ENCODE measurements around the gene PAXIP1.

Gene PAXIP1

GRCh38 chr7:154902600-154903082, 100.3 kb downstream of the PAXIP1 start:
- Histone ChIP-seq H3K4me1 (ENCODE audit: control insufficient read depth, insufficient read depth, low read depth, low read length) (no peaks in the 10 kb centered on the region), H3K9me3 (ENCODE audit: control insufficient read depth, low read length) (no peaks in the 10 kb centered on the region), H2BK5ac (ENCODE audit: low read depth, low read length, poor library complexity, severe bottlenecking) (no peak overlapping the region), H3K23ac (ENCODE audit: low read length in 2 of 2) (no peak overlapping the region), H4K91ac (ENCODE audit: low read length) (no peak overlapping the region), H3K79me1 (replicated peaks; ENCODE audit: low read length, poor library complexity, severe bottlenecking) (no peaks in the 10 kb centered on the region), H3K4me3 (ENCODE audit: insufficient read depth in 1 of 2, low read depth in 1 of 2, low read length in 2 of 2) (no peak overlapping the region), H4K8ac (ENCODE audit: low read length) (no peak overlapping the region), H3K18ac (ENCODE audit: low read depth in 1 of 2, low read length in 2 of 2) (no peak overlapping the region), H3K9ac (ENCODE audit: low read length) (no peak overlapping the region), H2BK12ac (ENCODE audit: low read length in 2 of 2) (no peak overlapping the region), H3K27me3 (ENCODE audit: control insufficient read depth in 1 of 2, insufficient read depth in 1 of 2, low read length in 2 of 2) (no peaks in the 10 kb centered on the region), H2AK5ac (ENCODE audit: low read length, severe bottlenecking) (no peak overlapping the region), H3K36me3 (ENCODE audit: control insufficient read depth in 1 of 2, insufficient read depth in 2 of 2, low read depth in 1 of 2, low read length in 2 of 2) (no peaks in the 10 kb centered on the region), H2AFZ (ENCODE audit: low read depth, low read length) (no peak overlapping the region), H3K4ac (ENCODE audit: low read depth in 1 of 2, low read length in 2 of 2) (no peak overlapping the region), H2BK120ac (ENCODE audit: low read depth, low read length) (no peak overlapping the region), H3K4me2 (ENCODE audit: low read length, poor library complexity, severe bottlenecking) (no peak overlapping the region), H3K27ac (ENCODE audit: low read length, poor library complexity, severe bottlenecking) (no peak overlapping the region), H2BK15ac (ENCODE audit: low read depth, poor library complexity, severe bottlenecking) (no peak overlapping the region), H3K14ac (ENCODE audit: low read length in 2 of 2) (no peak overlapping the region)
- no peak for DNase-seq
- WGBS, result 68% methylated on average over 6 of the region's 6 CpGs

GRCh38 chr7:154899862-154900261, 103.1 kb downstream of the PAXIP1 start:
- H3K79me1 ChIP-seq (replicated peaks; ENCODE audit: low read length, poor library complexity, severe bottlenecking), result no peaks in the 10 kb centered on the region
- H3K14ac ChIP-seq (ENCODE audit: low read length in 2 of 2), result no peak overlapping the region
- no peak overlapping the region for H4K91ac ChIP-seq (ENCODE audit: low read length)
- H3K4me2 ChIP-seq (ENCODE audit: low read length, poor library complexity, severe bottlenecking), result no peak overlapping the region
- H3K9me3 ChIP-seq (ENCODE audit: control insufficient read depth, low read length), result no peaks in the 10 kb centered on the region
- 76% methylated on average over 4 of the region's 5 CpGs for whole genome bisulfite sequencing
- H2BK15ac ChIP-seq (ENCODE audit: low read depth, poor library complexity, severe bottlenecking), result no peak overlapping the region
- no peak overlapping the region for H2AK5ac ChIP-seq (ENCODE audit: low read length, severe bottlenecking)
- no peak for DNase-seq
- H3K27ac ChIP-seq (ENCODE audit: low read length, poor library complexity, severe bottlenecking), result no peak overlapping the region
- H3K27me3 ChIP-seq (ENCODE audit: control insufficient read depth in 1 of 2, insufficient read depth in 1 of 2, low read length in 2 of 2), result no peaks in the 10 kb centered on the region
- no peak overlapping the region for H3K9ac ChIP-seq (ENCODE audit: low read length)
- H3K4ac ChIP-seq (ENCODE audit: low read depth in 1 of 2, low read length in 2 of 2), result no peak overlapping the region
- no peak overlapping the region for H3K18ac ChIP-seq (ENCODE audit: low read depth in 1 of 2, low read length in 2 of 2)
- H4K8ac ChIP-seq (ENCODE audit: low read length), result no peak overlapping the region
- no peak overlapping the region for H2BK120ac ChIP-seq (ENCODE audit: low read depth, low read length)
- no peak overlapping the region for H2BK12ac ChIP-seq (ENCODE audit: low read length in 2 of 2)
- no peak overlapping the region for H2BK5ac ChIP-seq (ENCODE audit: low read depth, low read length, poor library complexity, severe bottlenecking)
- no peaks in the 10 kb centered on the region for H3K36me3 ChIP-seq (ENCODE audit: control insufficient read depth in 1 of 2, insufficient read depth in 2 of 2, low read depth in 1 of 2, low read length in 2 of 2)
- no peak overlapping the region for H3K4me3 ChIP-seq (ENCODE audit: insufficient read depth in 1 of 2, low read depth in 1 of 2, low read length in 2 of 2)
- H2AFZ ChIP-seq (ENCODE audit: low read depth, low read length), result no peak overlapping the region
- no peak overlapping the region for H3K23ac ChIP-seq (ENCODE audit: low read length in 2 of 2)
- H3K4me1 ChIP-seq (ENCODE audit: control insufficient read depth, insufficient read depth, low read depth, low read length), result no peaks in the 10 kb centered on the region

- Histone ChIP-seq H2AFZ (ENCODE audit: low read depth, low read length) (no peak overlapping the region), H3K9ac (ENCODE audit: low read length) (no peak overlapping the region), H2AK5ac (ENCODE audit: low read length, severe bottlenecking) (no peak overlapping the region), H4K8ac (ENCODE audit: low read length) (no peak overlapping the region), H3K4ac (ENCODE audit: low read depth in 1 of 2, low read length in 2 of 2) (no peak overlapping the region), H2BK120ac (ENCODE audit: low read depth, low read length) (no peak overlapping the region), H3K14ac (ENCODE audit: low read length in 2 of 2) (no peak overlapping the region), H2BK15ac (ENCODE audit: low read depth, poor library complexity, severe bottlenecking) (no peak overlapping the region), H3K18ac (ENCODE audit: low read depth in 1 of 2, low read length in 2 of 2) (no peak overlapping the region), H4K91ac (ENCODE audit: low read length) (no peak overlapping the region), H3K4me3 (ENCODE audit: insufficient read depth in 1 of 2, low read depth in 1 of 2, low read length in 2 of 2) (no peak overlapping the region), H3K9me3 (ENCODE audit: control insufficient read depth, low read length) (no peaks in the 10 kb centered on the region), H3K23ac (ENCODE audit: low read length in 2 of 2) (no peak overlapping the region), H3K4me1 (ENCODE audit: control insufficient read depth, insufficient read depth, low read depth, low read length) (no peaks in the 10 kb centered on the region), H3K27ac (ENCODE audit: low read length, poor library complexity, severe bottlenecking) (no peak overlapping the region), H2BK5ac (ENCODE audit: low read depth, low read length, poor library complexity, severe bottlenecking) (no peak overlapping the region), H3K36me3 (ENCODE audit: control insufficient read depth in 1 of 2, insufficient read depth in 2 of 2, low read depth in 1 of 2, low read length in 2 of 2) (no peaks in the 10 kb centered on the region), H3K27me3 (ENCODE audit: control insufficient read depth in 1 of 2, insufficient read depth in 1 of 2, low read length in 2 of 2) (no peaks in the 10 kb centered on the region), H3K4me2 (ENCODE audit: low read length, poor library complexity, severe bottlenecking) (no peak overlapping the region), H2BK12ac (ENCODE audit: low read length in 2 of 2) (no peak overlapping the region), H3K79me1 (replicated peaks; ENCODE audit: low read length, poor library complexity, severe bottlenecking) (no peaks in the 10 kb centered on the region)
- no peak for DNase-seq
- WGBS, result 82% methylated on average over 22 of the region's 24 CpGs
These were observed 103.7 kb downstream of the PAXIP1 start for GRCh38 chr7:154898973-154899855.

GRCh38 chr7:154896076-154896475, 106.8 kb downstream of the PAXIP1 start:
- Histone ChIP-seq H4K8ac (ENCODE audit: low read length) (no peak overlapping the region), H3K4me1 (ENCODE audit: control insufficient read depth, insufficient read depth, low read depth, low read length) (no peaks in the 10 kb centered on the region), H4K91ac (ENCODE audit: low read length) (no peak overlapping the region), H3K36me3 (ENCODE audit: control insufficient read depth in 1 of 2, insufficient read depth in 2 of 2, low read depth in 1 of 2, low read length in 2 of 2) (no peaks in the 10 kb centered on the region), H3K23ac (ENCODE audit: low read length in 2 of 2) (no peak overlapping the region), H3K27me3 (ENCODE audit: control insufficient read depth in 1 of 2, insufficient read depth in 1 of 2, low read length in 2 of 2) (no peaks in the 10 kb centered on the region), H2AK5ac (ENCODE audit: low read length, severe bottlenecking) (no peak overlapping the region), H3K4ac (ENCODE audit: low read depth in 1 of 2, low read length in 2 of 2) (no peak overlapping the region), H3K4me3 (ENCODE audit: insufficient read depth in 1 of 2, low read depth in 1 of 2, low read length in 2 of 2) (no peak overlapping the region), H3K18ac (ENCODE audit: low read depth in 1 of 2, low read length in 2 of 2) (no peak overlapping the region), H3K14ac (ENCODE audit: low read length in 2 of 2) (no peak overlapping the region), H2BK120ac (ENCODE audit: low read depth, low read length) (no peak overlapping the region), H3K27ac (ENCODE audit: low read length, poor library complexity, severe bottlenecking) (no peak overlapping the region), H3K9me3 (ENCODE audit: control insufficient read depth, low read length) (no peaks in the 10 kb centered on the region), H2BK12ac (ENCODE audit: low read length in 2 of 2) (no peak overlapping the region), H2BK5ac (ENCODE audit: low read depth, low read length, poor library complexity, severe bottlenecking) (no peak overlapping the region), H2AFZ (ENCODE audit: low read depth, low read length) (no peak overlapping the region), H3K4me2 (ENCODE audit: low read length, poor library complexity, severe bottlenecking) (no peak overlapping the region), H2BK15ac (ENCODE audit: low read depth, poor library complexity, severe bottlenecking) (no peak overlapping the region), H3K79me1 (replicated peaks; ENCODE audit: low read length, poor library complexity, severe bottlenecking) (no peaks in the 10 kb centered on the region), H3K9ac (ENCODE audit: low read length) (no peak overlapping the region)
- WGBS, result 91% methylated on average over 11 of the region's 11 CpGs
- no peak for DNase-seq

Data from mesenchymal stem cell (in vitro differentiated cells and primary cell).